A549 (cell line): ENCODE data around the gene CDCA7. TPM values are rescaled to one million over a fixed set of nuclear protein-coding genes. Genes with fewer than 3 reads are reported as not detected.

Experiments
- ATAC-seq, 2 experiments: fragments of 200-7000 bp in 1 of 2; fragments of >200 bp in 1 of 2; cut with Nextera tagmentation in 1 of 2; cut with Tn5 transposase in 1 of 2; 3 replicates each; pipeline versions ENCODE4 v1.8.0 to v1.9.1; 2018 to 2020; ENCODE audit warnings: mild to moderate bottlenecking in 1 of 2, moderate library complexity in 1 of 2
- CTCF ChIA-PET: fragments of 300-600 bp; sonication (Branson Sonifier 250); formaldehyde crosslinking; extraction: SDS; loops from one replicate; lab custom pipeline; 2021; ENCODE audit warnings: antibody characterized with exemption, inconsistent platforms; lab: Yijun Ruan, JAX
- POLR2A ChIA-PET: fragments of 350-600 bp; formaldehyde crosslinking; extraction: SDS; loops from one replicate; lab custom pipeline; 2021; ENCODE audit warnings: antibody characterized with exemption, inconsistent platforms; lab: Yijun Ruan, JAX
- DNase-seq, 2 experiments: peaks; one replicate each; pipeline versions ENCODE4 v3.0.0 to v3.0.0-alpha.2; 2011 to 2016; ENCODE audit warnings: low read depth in 1 of 2, low spot score in 1 of 2
- FAIRE-seq: peaks from 2 replicates; lab custom pipeline; 2011; peaks lifted over from hg19 to GRCh38; lab: Jason Lieb, UNC
- H3K27ac ChIP-seq, 2 experiments: fragments of >200 bp; sonication (Bioruptor Twin); formaldehyde crosslinking; 3 replicates each; pipeline ENCODE4 v1.5.1; 2016 to 2017
- H3K4me1 ChIP-seq: fragments of >200 bp; sonication (Bioruptor Twin); formaldehyde crosslinking; 3 replicates; pipeline ENCODE4 v1.6.1; 2016
- H3K4me2 ChIP-seq: fragments of >200 bp; sonication (Bioruptor Twin); formaldehyde crosslinking; 3 replicates; pipeline ENCODE4 v1.6.1; 2016
- H3K4me3 ChIP-seq: fragments of >200 bp; sonication (Bioruptor Twin); formaldehyde crosslinking; 3 replicates; pipeline ENCODE4 v1.5.1; 2016
- H3K9me3 ChIP-seq: fragments of >200 bp; sonication (Bioruptor Twin); formaldehyde crosslinking; 3 replicates; pipeline ENCODE4 v1.6.1; 2016
- CBX2 ChIP-seq: fragments of 200-600 bp; sonication (generic); IDR thresholded peaks from 2 replicates; pipeline ENCODE4 v1.6.1; 2016; ENCODE audit warnings: low read depth, mild to moderate bottlenecking, borderline replicate concordance
- CHD2 ChIP-seq: fragments of 150-350 bp; IDR thresholded peaks from 2 replicates; pipeline ENCODE4 v1.6.1; 2014; ENCODE audit warnings: low read length; ENCODE audit not compliant: partially characterized antibody
- EHMT2 ChIP-seq: fragments of 200-600 bp; sonication (generic); IDR thresholded peaks from 2 replicates; pipeline ENCODE4 v1.6.1; 2016; ENCODE audit warnings: antibody characterized with exemption, low read depth, mild to moderate bottlenecking, moderate library complexity
- ESRRA ChIP-seq: fragments of 150-350 bp; IDR thresholded peaks from 2 replicates; pipeline ENCODE4 v1.6.1; 2014; ENCODE audit warnings: mild to moderate bottlenecking, low read length, borderline replicate concordance
- FOSL2 ChIP-seq, 2 experiments: fragments of 450-650 bp in 1 of 2; fragments of >200 bp in 1 of 2; sonication (Bioruptor Twin) in 1 of 2; formaldehyde crosslinking; IDR thresholded peaks; 2 replicates each; pipeline versions ENCODE4 v1.5.0 to v1.6.1; 2016 to 2020; ENCODE audit warnings: mild to moderate bottlenecking in 1 of 2, moderate library complexity in 1 of 2
- HDAC2 ChIP-seq: fragments of 200-600 bp; sonication (generic); IDR thresholded peaks from 2 replicates; pipeline ENCODE4 v1.6.1; 2016
- HOXA7 ChIP-seq: fragments of 250-450 bp; sonication (Bioruptor Pico); IDR thresholded peaks from 2 replicates; pipeline ENCODE4 v1.5.0; 2020; ENCODE audit warnings: mild to moderate bottlenecking, moderate library complexity
- JUNB ChIP-seq: fragments of >200 bp; sonication (Bioruptor Twin); formaldehyde crosslinking; IDR thresholded peaks from 2 replicates; pipeline ENCODE4 v1.6.1; 2016
- KDM1A ChIP-seq: fragments of 200-600 bp; sonication (generic); IDR thresholded peaks from 2 replicates; pipeline ENCODE4 v1.6.1; 2016; ENCODE audit warnings: low read depth, mild to moderate bottlenecking
- MAZ ChIP-seq: fragments of 150-350 bp; IDR thresholded peaks from 2 replicates; pipeline ENCODE4 v1.6.1; 2014; ENCODE audit warnings: antibody characterized with exemption, low read depth, low read length, borderline replicate concordance
- NR3C1 ChIP-seq: fragments of >200 bp; sonication (Bioruptor Twin); formaldehyde crosslinking; IDR thresholded peaks from 3 replicates; pipeline ENCODE4 v1.6.1; 2017
- PHF8 ChIP-seq: fragments of 200-600 bp; sonication (generic); IDR thresholded peaks from 2 replicates; pipeline ENCODE4 v1.6.1; 2016; ENCODE audit warnings: low read depth, mild to moderate bottlenecking, antibody characterized with exemption, moderate library complexity, borderline replicate concordance
- RAD21 ChIP-seq, 2 experiments: fragments of >200 bp in 1 of 2; sonication (Bioruptor Twin) in 1 of 2; formaldehyde crosslinking in 1 of 2; IDR thresholded peaks in 1 of 2; conservative IDR thresholded peaks in 1 of 2; 2 replicates in 1 of 2; 3 replicates in 1 of 2; pipeline ENCODE4 v1.6.1; 2012 to 2018; ENCODE audit warnings: inconsistent platforms in 1 of 2
- SMC3 ChIP-seq: fragments of >200 bp; sonication (Bioruptor Twin); formaldehyde crosslinking; IDR thresholded peaks from 3 replicates; pipeline ENCODE4 v1.6.1; 2018; ENCODE audit warnings: inconsistent platforms
- ZC3H11A ChIP-seq: fragments of 450-650 bp; IDR thresholded peaks from 2 replicates; pipeline ENCODE4 v1.6.1; 2014; ENCODE audit warnings: antibody characterized with exemption, mild to moderate bottlenecking
- ZNF302 ChIP-seq: fragments of 250-450 bp; sonication (Bioruptor Pico); IDR thresholded peaks from 2 replicates; pipeline ENCODE4 v1.9.0; 2021; ENCODE audit warnings: inconsistent platforms, mild to moderate bottlenecking, moderate library complexity
- WGBS: methylation state at CpG from one replicate; pipeline ENCODE4 v1.1.6; 2017; ENCODE audit errors: missing lambda C conversion rate; 5-methylcytosine and 5-hydroxymethylcytosine counted together
- polyA plus RNA-seq, 4 experiments: library from polyadenylated mRNA; depleted of rRNA in 3 of 4; stranded (reverse); fragments of >200 nt; fragmentation: RNase III in 1 of 4; extraction: RNeasy Plus Mini Kit Qiagen cat#74134 plus additional on column Dnase treatment in 1 of 4; gene quantifications; 2 replicates in 3 of 4; 3 replicates in 1 of 4; pipeline ENCODE4 v1.2.3, GENCODE V29; 2011 to 2017
- TF ChIP-seq, protein P1 (sequence below): fragments of >200 bp; sonication (Bioruptor Twin); formaldehyde crosslinking; IDR thresholded peaks from 3 replicates; pipeline ENCODE4 v1.5.1; 2016
- TF ChIP-seq, protein P2 (sequence below): fragments of >200 bp; sonication (Bioruptor Twin); formaldehyde crosslinking; IDR thresholded peaks from 2 replicates; pipeline ENCODE4 v1.6.1; 2016
- TF ChIP-seq, protein P3 (sequence below): fragments of >200 bp; sonication (Bioruptor Twin); formaldehyde crosslinking; IDR thresholded peaks from 3 replicates; pipeline ENCODE4 v1.6.1; 2016
- TF ChIP-seq, protein P4 (sequence below): fragments of 250-450 bp; sonication (Bioruptor Pico); IDR thresholded peaks from 2 replicates; pipeline ENCODE4 v1.5.0; 2020; ENCODE audit warnings: low read depth, mild to moderate bottlenecking, moderate library complexity
- TF ChIP-seq, protein P5 (sequence below): IDR thresholded peaks from 2 replicates; pipeline ENCODE4 v1.6.1; 2012; ENCODE audit warnings: low read depth, borderline replicate concordance

CDCA7 gene
- polyA plus RNA-seq, 2 of the 4 experiments (the other 2 are of a cell fraction): 39.4 to 93.5 TPM

DNA sequence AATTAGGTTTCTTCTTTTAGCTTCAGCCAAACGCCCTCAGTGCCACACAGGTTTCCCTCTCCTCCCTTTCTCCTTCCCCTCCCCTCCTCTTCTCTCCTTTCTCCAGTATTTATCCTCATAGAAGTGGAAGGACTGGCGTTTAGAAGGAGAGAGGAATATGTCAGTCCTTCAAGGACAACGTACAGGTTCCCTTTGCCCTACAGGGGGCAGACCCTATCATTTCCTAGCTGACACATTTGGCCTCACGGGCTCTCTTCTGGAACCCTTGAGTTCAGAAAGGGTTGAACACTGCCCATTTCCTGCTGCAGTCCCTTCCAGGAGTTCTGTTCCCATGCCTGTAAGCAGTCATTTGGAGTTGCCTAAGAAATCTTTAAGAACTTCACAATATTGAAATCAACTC is 46.1 kb downstream of the CDCA7 start:
- H3K4me2 ChIP-seq: peak overlapping the region; percentile 98; the same call in 2 of the 3 replicates
- ChIA-PET POLR2A (interaction anchor here (0.6 kb wide), 1 partner anchor 563 kb away, joined by 5 read pairs; no protein-coding TSS in a partner anchor), CTCF (interaction anchor here (0.9 to 10.3 kb wide), 18 partner anchors 9 to 950 kb away, joined by 3 to 121 read pairs (median 4); no protein-coding TSS in a partner anchor)
- H3K4me1 ChIP-seq: peaks cover 17% of the 10 kb centered on the region; the same call in 2 of the 3 replicates
- FAIRE-seq: no peak
- H3K4me3 ChIP-seq: no peak overlapping the region
- WGBS: 15% methylated on average over 4 of the region's 4 CpGs
- no peaks in the 10 kb centered on the region for H3K9me3 ChIP-seq
- DNase-seq: peak in 1 of 2 experiments; percentile 55
- TF ChIP-seq JUNB: no peak
- peak; percentile 14 to 37; a peak in 3 of 5 replicates for TF ChIP-seq RAD21 (conservative IDR thresholded peaks at IDR 0.05 in 1 of 2, IDR thresholded peaks at IDR 0.05 in 1 of 2)
- TF ChIP-seq, protein P1, sequence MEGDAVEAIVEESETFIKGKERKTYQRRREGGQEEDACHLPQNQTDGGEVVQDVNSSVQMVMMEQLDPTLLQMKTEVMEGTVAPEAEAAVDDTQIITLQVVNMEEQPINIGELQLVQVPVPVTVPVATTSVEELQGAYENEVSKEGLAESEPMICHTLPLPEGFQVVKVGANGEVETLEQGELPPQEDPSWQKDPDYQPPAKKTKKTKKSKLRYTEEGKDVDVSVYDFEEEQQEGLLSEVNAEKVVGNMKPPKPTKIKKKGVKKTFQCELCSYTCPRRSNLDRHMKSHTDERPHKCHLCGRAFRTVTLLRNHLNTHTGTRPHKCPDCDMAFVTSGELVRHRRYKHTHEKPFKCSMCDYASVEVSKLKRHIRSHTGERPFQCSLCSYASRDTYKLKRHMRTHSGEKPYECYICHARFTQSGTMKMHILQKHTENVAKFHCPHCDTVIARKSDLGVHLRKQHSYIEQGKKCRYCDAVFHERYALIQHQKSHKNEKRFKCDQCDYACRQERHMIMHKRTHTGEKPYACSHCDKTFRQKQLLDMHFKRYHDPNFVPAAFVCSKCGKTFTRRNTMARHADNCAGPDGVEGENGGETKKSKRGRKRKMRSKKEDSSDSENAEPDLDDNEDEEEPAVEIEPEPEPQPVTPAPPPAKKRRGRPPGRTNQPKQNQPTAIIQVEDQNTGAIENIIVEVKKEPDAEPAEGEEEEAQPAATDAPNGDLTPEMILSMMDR: peak; percentile 26; the same call in 2 of the 3 replicates
- TF ChIP-seq SMC3: peak; percentile 31; the same call in 1 of the 3 replicates
- TF ChIP-seq, all 56 proteins: peak for 3
- ATAC-seq: peak; percentile 49 to 74; a peak in 3 of 6 replicates
- H3K27ac ChIP-seq: no peak overlapping the region

- peak overlapping the region; percentile 98 for H3K4me2 ChIP-seq
- DNase-seq: no peak
- TF ChIP-seq CHD2: no peak
- no peak for TF ChIP-seq KDM1A
- no peak for TF ChIP-seq HOXA7 (CRISPR knock-in tag)
- TF ChIP-seq, protein P2, sequence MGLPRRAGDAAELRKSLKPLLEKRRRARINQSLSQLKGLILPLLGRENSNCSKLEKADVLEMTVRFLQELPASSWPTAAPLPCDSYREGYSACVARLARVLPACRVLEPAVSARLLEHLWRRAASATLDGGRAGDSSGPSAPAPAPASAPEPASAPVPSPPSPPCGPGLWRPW: no peak
- TF ChIP-seq ZC3H11A: no peak
- no peak for TF ChIP-seq SMC3
- TF ChIP-seq HDAC2: no peak
- no peak for TF ChIP-seq MAZ
- no peak for TF ChIP-seq JUNB
- no peak for TF ChIP-seq ZNF302 (CRISPR knock-in tag)
- TF ChIP-seq CBX2: no peak
- no peak for TF ChIP-seq PHF8
- no peak for TF ChIP-seq ESRRA
- TF ChIP-seq, protein P3, sequence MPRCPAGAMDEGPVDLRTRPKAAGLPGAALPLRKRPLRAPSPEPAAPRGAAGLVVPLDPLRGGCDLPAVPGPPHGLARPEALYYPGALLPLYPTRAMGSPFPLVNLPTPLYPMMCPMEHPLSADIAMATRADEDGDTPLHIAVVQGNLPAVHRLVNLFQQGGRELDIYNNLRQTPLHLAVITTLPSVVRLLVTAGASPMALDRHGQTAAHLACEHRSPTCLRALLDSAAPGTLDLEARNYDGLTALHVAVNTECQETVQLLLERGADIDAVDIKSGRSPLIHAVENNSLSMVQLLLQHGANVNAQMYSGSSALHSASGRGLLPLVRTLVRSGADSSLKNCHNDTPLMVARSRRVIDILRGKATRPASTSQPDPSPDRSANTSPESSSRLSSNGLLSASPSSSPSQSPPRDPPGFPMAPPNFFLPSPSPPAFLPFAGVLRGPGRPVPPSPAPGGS: no peak
- TF ChIP-seq, protein P4, sequence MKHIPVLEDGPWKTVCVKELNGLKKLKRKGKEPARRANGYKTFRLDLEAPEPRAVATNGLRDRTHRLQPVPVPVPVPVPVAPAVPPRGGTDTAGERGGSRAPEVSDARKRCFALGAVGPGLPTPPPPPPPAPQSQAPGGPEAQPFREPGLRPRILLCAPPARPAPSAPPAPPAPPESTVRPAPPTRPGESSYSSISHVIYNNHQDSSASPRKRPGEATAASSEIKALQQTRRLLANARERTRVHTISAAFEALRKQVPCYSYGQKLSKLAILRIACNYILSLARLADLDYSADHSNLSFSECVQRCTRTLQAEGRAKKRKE (CRISPR knock-in tag): no peak
- TF ChIP-seq FOSL2 (IDR thresholded peaks at IDR 0.05): no peak
- TF ChIP-seq FOSL2 (CRISPR knock-in tag; IDR thresholded peaks at IDR 0.05): no peak
- TF ChIP-seq, protein P5, sequence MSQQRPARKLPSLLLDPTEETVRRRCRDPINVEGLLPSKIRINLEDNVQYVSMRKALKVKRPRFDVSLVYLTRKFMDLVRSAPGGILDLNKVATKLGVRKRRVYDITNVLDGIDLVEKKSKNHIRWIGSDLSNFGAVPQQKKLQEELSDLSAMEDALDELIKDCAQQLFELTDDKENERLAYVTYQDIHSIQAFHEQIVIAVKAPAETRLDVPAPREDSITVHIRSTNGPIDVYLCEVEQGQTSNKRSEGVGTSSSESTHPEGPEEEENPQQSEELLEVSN: no peak
- TF ChIP-seq NR3C1: no peak
- TF ChIP-seq EHMT2: no peak
- TF ChIP-seq, all 56 proteins: peak for 0
- Histone ChIP-seq H3K4me1 (peaks cover 17% of the 10 kb centered on the region; the same call in 2 of the 3 replicates), H3K27ac (peak overlapping the region; percentile 64 to 70), H3K4me3 (peak overlapping the region; percentile 43), H3K9me3 (no peaks in the 10 kb centered on the region)
- WGBS: 5% methylated on average over 7 of the region's 7 CpGs
- ChIA-PET POLR2A (interaction anchor here (2.6 kb wide), 1 partner anchor 47 kb away, joined by 14 read pairs; no protein-coding TSS in a partner anchor), CTCF (interaction anchor here (0.6 to 10.3 kb wide), 40 partner anchors 10 to 949 kb away, joined by 3 to 121 read pairs (median 4); partner anchors contain the start of gene CDCA7)
- ATAC-seq (peak; percentile 70 to 74; a peak in 5 of 6 replicates), FAIRE-seq (no peak)
These were observed 47.1 kb downstream of the CDCA7 start for GRCh38 chr2:173401716-173402326.
